ENCODE results near the gene FCF1. TPM values are rescaled to one million over a fixed set of nuclear protein-coding genes. Genes with fewer than 3 reads are reported as not detected.
A peak's percentile ranks its signal among the peaks of the same experiment; 100 is the strongest.

FCF1 gene
- total and polyA plus RNA-seq, 7 experiments from 2014 or later, result 34.6 to 66.6 (median 40.2) TPM

GRCh38 chr14:74704656-74705055 lies 8.3 kb upstream of the FCF1 start:
- peaks cover 0 to under 1% of the 10 kb centered on the region in 2 donors for H3K4me1 ChIP-seq (ENCODE audit: control insufficient read depth in 2 of 2, insufficient read depth in 2 of 2, low read length in 2 of 2)
- Mint-ChIP-seq H3K27ac (no peak overlapping the region), H3K4me3 (no peak overlapping the region), H3K9me3 (peaks cover 0 to 9% (median 6%) of the 10 kb centered on the region in 11 donors), H3K4me1 (peaks cover 12 to 63% (median 55%) of the 10 kb centered on the region in 7 donors), H3K36me3 (peaks cover 7 to 36% (median 22%) of the 10 kb centered on the region in 5 donors), H3K27me3 (no peaks in the 10 kb centered on the region)
- H3K36me3 ChIP-seq (ENCODE audit: control insufficient read depth in 2 of 3, insufficient read depth in 3 of 3, low read length in 3 of 3), result peaks cover 0 to 4% (median 0%) of the 10 kb centered on the region in 3 experiments
- CTCF ChIA-PET, result interaction anchor here (0.6 kb wide), 1 partner anchor 93 kb away, joined by 3 read pairs; the partner anchor contains the start of gene LTBP2
- H3K9me3 ChIP-seq (ENCODE audit: control insufficient read depth in 2 of 3, low read length in 3 of 3), result no peaks in the 10 kb centered on the region
- DNase-seq (no peak), ATAC-seq (no peak)
- POLR2A ChIA-PET, result interaction anchor here (0.6 kb wide), 2 partner anchors 8 to 323 kb away, joined by 3 read pairs; no protein-coding TSS in a partner anchor
- H3K27ac ChIP-seq (ENCODE audit: low read depth, low read length), result no peak overlapping the region
- H3K4me3 ChIP-seq (ENCODE audit: low read length), result no peak overlapping the region
- intact Hi-C loops (cut with micrococcal nuclease), result no loop called here
- H3K27me3 ChIP-seq (ENCODE audit: control insufficient read depth in 2 of 2, insufficient read depth in 2 of 2, low read length in 2 of 2), result no peaks in the 10 kb centered on the region

- Mint-ChIP-seq H3K36me3 (peaks cover 7 to 36% (median 18%) of the 10 kb centered on the region in 5 donors), H3K27ac (no peak overlapping the region), H3K4me3 (no peak overlapping the region), H3K4me1 (peaks cover 21 to 73% (median 58%) of the 10 kb centered on the region in 7 donors), H3K27me3 (no peaks in the 10 kb centered on the region), H3K9me3 (peaks cover 0 to 9% (median 6%) of the 10 kb centered on the region in 11 donors)
- intact Hi-C loops (cut with micrococcal nuclease), result no loop called here
- Histone ChIP-seq H3K4me1 (ENCODE audit: control insufficient read depth in 2 of 2, insufficient read depth in 2 of 2, low read length in 2 of 2) (peaks cover 3 to 6% of the 10 kb centered on the region in 2 donors), H3K27me3 (ENCODE audit: control insufficient read depth in 2 of 2, insufficient read depth in 2 of 2, low read length in 2 of 2) (no peaks in the 10 kb centered on the region), H3K4me3 (ENCODE audit: low read length) (no peak overlapping the region), H3K36me3 (ENCODE audit: control insufficient read depth in 2 of 3, insufficient read depth in 3 of 3, low read length in 3 of 3) (peaks cover 0 to 3% (median 0%) of the 10 kb centered on the region in 3 experiments), H3K27ac (ENCODE audit: low read depth, low read length) (no peak overlapping the region), H3K9me3 (ENCODE audit: control insufficient read depth in 2 of 3, low read length in 3 of 3) (no peaks in the 10 kb centered on the region)
- CTCF ChIA-PET, result no interaction called here
- ATAC-seq (no peak), DNase-seq (no peak)
- POLR2A ChIA-PET, result interaction anchor here (1.3 to 1.4 kb wide), 2 partner anchors 9 to 57 kb away, joined by 3 to 4 read pairs; partner anchors contain the start of gene YLPM1
Observed at GRCh38 chr14:74705613-74706500, 7.1 kb upstream of the FCF1 start.

GRCh38 chr14:74710480-74710879 lies 2.5 kb upstream of the FCF1 start:
- H3K4me1 ChIP-seq (ENCODE audit: control insufficient read depth in 2 of 2, insufficient read depth in 2 of 2, low read length in 2 of 2), result peaks cover 9 to 24% of the 10 kb centered on the region in 2 donors
- Mint-ChIP-seq H3K27ac (no peak overlapping the region), H3K4me3 (peak overlapping the region; percentile 4 to 63 (median 30)), H3K9me3 (no peaks in the 10 kb centered on the region), H3K4me1 (peaks cover 32 to 84% (median 71%) of the 10 kb centered on the region in 7 donors), H3K36me3 (peaks cover 0 to 12% (median 7%) of the 10 kb centered on the region in 5 donors), H3K27me3 (no peaks in the 10 kb centered on the region)
- ChIA-PET POLR2A (interaction anchor here (0.8 kb wide), 1 partner anchor 309 kb away, joined by 3 read pairs; no protein-coding TSS in a partner anchor), CTCF (interaction anchor here (1.0 to 1.4 kb wide), 2 partner anchors 99 to 101 kb away, joined by 3 read pairs; partner anchors contain the start of gene LTBP2)
- no peak for ATAC-seq
- no peak overlapping the region for H3K27ac ChIP-seq (ENCODE audit: low read depth, low read length)
- intact Hi-C loops (cut with micrococcal nuclease), result loop anchor here (5.0 kb wide), 3 partner anchors 172 to 292 kb away; partner anchors contain the start of genes DLST (in 1 of the 2), EIF2B2 (in 1 of the 2), ISCA2 (in 1 of the 2) and NPC2 (in 1 of the 2)
- H3K36me3 ChIP-seq (ENCODE audit: control insufficient read depth in 2 of 3, insufficient read depth in 3 of 3, low read length in 3 of 3), result peaks cover 0 to 9% (median 2%) of the 10 kb centered on the region in 3 experiments
- no peaks in the 10 kb centered on the region for H3K9me3 ChIP-seq (ENCODE audit: control insufficient read depth in 2 of 3, low read length in 3 of 3)
- H3K27me3 ChIP-seq (ENCODE audit: control insufficient read depth in 2 of 2, insufficient read depth in 2 of 2, low read length in 2 of 2), result no peaks in the 10 kb centered on the region
- no peak for DNase-seq
- no peak overlapping the region for H3K4me3 ChIP-seq (ENCODE audit: low read length)

GRCh38 chr14:74711651-74712050 lies 1.3 kb upstream of the FCF1 start:
- no peaks in the 10 kb centered on the region for H3K9me3 ChIP-seq (ENCODE audit: control insufficient read depth in 2 of 3, low read length in 3 of 3)
- no peak for DNase-seq
- ChIA-PET POLR2A (interaction anchor here (0.7 kb wide), 1 partner anchor 56 kb away, joined by 4 read pairs; no protein-coding TSS in a partner anchor), CTCF (no interaction called here)
- H3K27me3 ChIP-seq (ENCODE audit: control insufficient read depth in 2 of 2, insufficient read depth in 2 of 2, low read length in 2 of 2), result no peaks in the 10 kb centered on the region
- peaks cover 9 to 24% of the 10 kb centered on the region in 2 donors for H3K4me1 ChIP-seq (ENCODE audit: control insufficient read depth in 2 of 2, insufficient read depth in 2 of 2, low read length in 2 of 2)
- intact Hi-C loops (cut with micrococcal nuclease), result loop anchor here (2.0 to 5.0 kb wide), 6 partner anchors 103 to 949 kb away; partner anchors contain the start of genes EIF2B2 (in 2 of the 2), DLST (in 1 of the 2), ERG28 (in 1 of the 2) and ISCA2 (in 1 of the 2)
- Mint-ChIP-seq H3K36me3 (peaks cover 4 to 20% (median 16%) of the 10 kb centered on the region in 5 donors), H3K4me1 (peaks cover 36 to 83% (median 68%) of the 10 kb centered on the region in 7 donors), H3K27me3 (no peaks in the 10 kb centered on the region), H3K4me3 (peak overlapping the region in 9 of 10 donors; percentile 42 to 100 (median 95)), H3K9me3 (no peaks in the 10 kb centered on the region), H3K27ac (peak overlapping the region in 2 of 9 donors; percentile 34 to 45)
- no peak for ATAC-seq
- no peak overlapping the region for H3K27ac ChIP-seq (ENCODE audit: low read depth, low read length)
- no peak overlapping the region for H3K4me3 ChIP-seq (ENCODE audit: low read length)
- H3K36me3 ChIP-seq (ENCODE audit: control insufficient read depth in 2 of 3, insufficient read depth in 3 of 3, low read length in 3 of 3), result peaks cover 0 to 19% (median 5%) of the 10 kb centered on the region in 3 experiments

GRCh38 chr14:74713395-74713735 lies 421 bp downstream of the FCF1 start:
- ATAC-seq (peak; percentile 3), DNase-seq (no peak)
- H3K27me3 ChIP-seq (ENCODE audit: control insufficient read depth in 2 of 2, insufficient read depth in 2 of 2, low read length in 2 of 2), result no peaks in the 10 kb centered on the region
- H3K4me3 Mint-ChIP-seq, result peak overlapping the region; percentile 93 to 100 (median 97)
- intact Hi-C loops (cut with micrococcal nuclease), result loop anchor here (1.0 to 5.0 kb wide), 11 partner anchors 50 to 947 kb away; partner anchors contain the start of genes EIF2B2 (in 2 of the 2), ISCA2 (in 2 of the 2), NPC2 (in 2 of the 2) and YLPM1 (in 2 of the 2)
- H3K9me3 ChIP-seq (ENCODE audit: control insufficient read depth in 2 of 3, low read length in 3 of 3), result no peaks in the 10 kb centered on the region
- H3K27ac Mint-ChIP-seq, result peak overlapping the region; percentile 95 to 100 (median 98)
- H3K4me3 ChIP-seq (ENCODE audit: low read length), result peak overlapping the region; percentile 75
- POLR2A ChIA-PET, result interaction anchor here (0.5 to 1.7 kb wide), 5 partner anchors 18 to 95 kb away, joined by 3 to 8 read pairs (median 5); no protein-coding TSS in a partner anchor
- H3K4me1 ChIP-seq (ENCODE audit: control insufficient read depth in 2 of 2, insufficient read depth in 2 of 2, low read length in 2 of 2), result peaks cover 9 to 24% of the 10 kb centered on the region in 2 donors
- no peaks in the 10 kb centered on the region for H3K27me3 Mint-ChIP-seq
- H3K36me3 Mint-ChIP-seq, result peaks cover 7 to 27% (median 19%) of the 10 kb centered on the region in 5 donors
- no peaks in the 10 kb centered on the region for H3K9me3 Mint-ChIP-seq
- CTCF ChIA-PET, result interaction anchor here (0.6 kb wide), 1 partner anchor 357 kb away, joined by 3 read pairs; no protein-coding TSS in a partner anchor
- H3K4me1 Mint-ChIP-seq, result peaks cover 33 to 75% (median 63%) of the 10 kb centered on the region in 7 donors
- peaks cover 3 to 36% (median 5%) of the 10 kb centered on the region in 3 experiments for H3K36me3 ChIP-seq (ENCODE audit: control insufficient read depth in 2 of 3, insufficient read depth in 3 of 3, low read length in 3 of 3)
- H3K27ac ChIP-seq (ENCODE audit: low read depth, low read length), result peak overlapping the region; percentile 96

GRCh38 chr14:74720526-74720925 lies 7.6 kb downstream of the FCF1 start:
- no peaks in the 10 kb centered on the region for H3K9me3 Mint-ChIP-seq
- H3K4me3 Mint-ChIP-seq, result no peak overlapping the region
- H3K27me3 ChIP-seq (ENCODE audit: control insufficient read depth in 2 of 2, insufficient read depth in 2 of 2, low read length in 2 of 2), result no peaks in the 10 kb centered on the region
- no peaks in the 10 kb centered on the region for H3K9me3 ChIP-seq (ENCODE audit: control insufficient read depth in 2 of 3, low read length in 3 of 3)
- ChIA-PET CTCF (no interaction called here), POLR2A (no interaction called here)
- DNase-seq (no peak), ATAC-seq (no peak)
- no peaks in the 10 kb centered on the region for H3K4me1 ChIP-seq (ENCODE audit: control insufficient read depth in 2 of 2, insufficient read depth in 2 of 2, low read length in 2 of 2)
- H3K4me3 ChIP-seq (ENCODE audit: low read length), result no peak overlapping the region
- no peaks in the 10 kb centered on the region for H3K27me3 Mint-ChIP-seq
- peaks cover 2 to 14% (median 9%) of the 10 kb centered on the region in 7 donors for H3K4me1 Mint-ChIP-seq
- peaks cover 7 to 39% (median 27%) of the 10 kb centered on the region in 5 donors for H3K36me3 Mint-ChIP-seq
- intact Hi-C loops (cut with micrococcal nuclease), result no loop called here
- H3K36me3 ChIP-seq (ENCODE audit: control insufficient read depth in 2 of 3, insufficient read depth in 3 of 3, low read length in 3 of 3), result peaks cover 2 to 57% (median 6%) of the 10 kb centered on the region in 3 experiments
- H3K27ac ChIP-seq (ENCODE audit: low read depth, low read length), result no peak overlapping the region
- no peak overlapping the region for H3K27ac Mint-ChIP-seq
